Measurements from ENCODE around the gene KCNH1. TPM values are rescaled to one million over a fixed set of nuclear protein-coding genes. Genes with fewer than 3 reads are reported as not detected.

The KCNH1 gene
- total RNA-seq, 4 donors from 2014 or later = 0.24 to 1.6 TPM; not detected in 2

GRCh38 chr1:210922666-210923065 lies 211.3 kb downstream of the KCNH1 start:
- no peak for DNase-seq (ENCODE audit: low spot score)
- no peak for TF ChIP-seq CTCF (IDR thresholded peaks at IDR 0.05)
- no peak for ATAC-seq (ENCODE audit: low FRiP score)

- no peak for TF ChIP-seq CTCF (IDR thresholded peaks at IDR 0.05)
- ATAC-seq (ENCODE audit: low FRiP score) (no peak), DNase-seq (ENCODE audit: low spot score) (no peak)
Observed at GRCh38 chr1:210920716-210921694, 212.9 kb downstream of the KCNH1 start.

- DNase-seq (ENCODE audit: low spot score) (no peak), ATAC-seq (ENCODE audit: low FRiP score) (no peak)
- no peak for TF ChIP-seq CTCF (IDR thresholded peaks at IDR 0.05)
Observed at GRCh38 chr1:210920258-210920657, 213.7 kb downstream of the KCNH1 start.

GRCh38 chr1:210918893-210919292 lies 215.1 kb downstream of the KCNH1 start:
- ATAC-seq (ENCODE audit: low FRiP score) (no peak), DNase-seq (ENCODE audit: low spot score) (no peak)
- TF ChIP-seq CTCF (IDR thresholded peaks at IDR 0.05) = no peak

- DNase-seq (ENCODE audit: low spot score) (no peak), ATAC-seq (ENCODE audit: low FRiP score) (no peak)
- TF ChIP-seq CTCF (IDR thresholded peaks at IDR 0.05) = no peak
Observed at GRCh38 chr1:210917560-210918169, 216.3 kb downstream of the KCNH1 start.

GRCh38 chr1:210916548-210916947 lies 217.4 kb downstream of the KCNH1 start:
- no peak for TF ChIP-seq CTCF (IDR thresholded peaks at IDR 0.05)
- no peak for DNase-seq (ENCODE audit: low spot score)
- no peak for ATAC-seq (ENCODE audit: low FRiP score)
